ENCODE data around the gene AIPL1. TPM values are rescaled to one million over a fixed set of nuclear protein-coding genes. Genes with fewer than 3 reads are reported as not detected.
A peak's percentile ranks its signal among the peaks of the same experiment; 100 is the strongest.

AIPL1 gene
- total and polyA plus RNA-seq, 2 of the 13 experiments (the other 11 are each of a cell fraction or from before 2014, with no cell fraction given): not detected

DNA sequence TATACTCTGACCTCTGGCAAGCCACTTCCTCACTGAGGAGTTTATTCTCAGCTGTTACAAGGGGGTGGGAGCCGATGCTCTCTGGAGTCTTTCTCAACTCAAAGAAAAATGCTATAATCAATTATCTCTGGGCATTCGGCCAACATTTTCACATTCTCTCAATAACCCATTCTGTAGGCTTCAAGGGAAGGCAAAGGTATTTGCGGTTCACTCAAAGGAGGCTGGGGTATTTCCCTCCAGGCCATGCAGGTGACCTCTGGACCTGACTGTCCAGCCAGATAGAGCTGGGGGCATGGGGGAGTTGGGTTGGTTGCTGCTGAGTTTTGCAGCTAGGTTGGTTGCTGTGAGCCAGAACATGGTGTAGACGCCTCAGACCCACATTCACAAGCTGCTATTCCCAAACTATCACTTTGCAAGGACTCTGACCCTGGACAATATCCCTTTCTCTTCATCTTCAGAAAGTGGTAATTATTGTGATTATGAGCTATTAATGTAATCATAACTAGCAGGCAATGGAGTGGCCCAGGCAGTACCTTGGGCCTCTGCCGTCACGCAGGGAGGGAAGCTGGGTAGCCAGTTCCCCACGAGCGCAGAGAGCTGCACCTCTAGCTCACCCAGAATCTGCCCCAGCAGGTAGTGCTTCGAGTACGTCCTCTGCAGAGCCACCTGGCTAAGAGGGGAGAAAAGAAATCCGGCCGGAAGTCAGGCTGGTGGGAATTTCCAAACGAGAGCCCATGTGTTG lies 42.1 kb downstream of the AIPL1 start (continued):
- no peak for TF ChIP-seq FOXC1 (CRISPR knock-in tag; IDR thresholded peaks at IDR 0.05; ENCODE audit: borderline replicate concordance)
- TF ChIP-seq PRDM10 (CRISPR knock-in tag; IDR thresholded peaks at IDR 0.05; ENCODE audit: low read depth): no peak
- TF ChIP-seq, protein P1, sequence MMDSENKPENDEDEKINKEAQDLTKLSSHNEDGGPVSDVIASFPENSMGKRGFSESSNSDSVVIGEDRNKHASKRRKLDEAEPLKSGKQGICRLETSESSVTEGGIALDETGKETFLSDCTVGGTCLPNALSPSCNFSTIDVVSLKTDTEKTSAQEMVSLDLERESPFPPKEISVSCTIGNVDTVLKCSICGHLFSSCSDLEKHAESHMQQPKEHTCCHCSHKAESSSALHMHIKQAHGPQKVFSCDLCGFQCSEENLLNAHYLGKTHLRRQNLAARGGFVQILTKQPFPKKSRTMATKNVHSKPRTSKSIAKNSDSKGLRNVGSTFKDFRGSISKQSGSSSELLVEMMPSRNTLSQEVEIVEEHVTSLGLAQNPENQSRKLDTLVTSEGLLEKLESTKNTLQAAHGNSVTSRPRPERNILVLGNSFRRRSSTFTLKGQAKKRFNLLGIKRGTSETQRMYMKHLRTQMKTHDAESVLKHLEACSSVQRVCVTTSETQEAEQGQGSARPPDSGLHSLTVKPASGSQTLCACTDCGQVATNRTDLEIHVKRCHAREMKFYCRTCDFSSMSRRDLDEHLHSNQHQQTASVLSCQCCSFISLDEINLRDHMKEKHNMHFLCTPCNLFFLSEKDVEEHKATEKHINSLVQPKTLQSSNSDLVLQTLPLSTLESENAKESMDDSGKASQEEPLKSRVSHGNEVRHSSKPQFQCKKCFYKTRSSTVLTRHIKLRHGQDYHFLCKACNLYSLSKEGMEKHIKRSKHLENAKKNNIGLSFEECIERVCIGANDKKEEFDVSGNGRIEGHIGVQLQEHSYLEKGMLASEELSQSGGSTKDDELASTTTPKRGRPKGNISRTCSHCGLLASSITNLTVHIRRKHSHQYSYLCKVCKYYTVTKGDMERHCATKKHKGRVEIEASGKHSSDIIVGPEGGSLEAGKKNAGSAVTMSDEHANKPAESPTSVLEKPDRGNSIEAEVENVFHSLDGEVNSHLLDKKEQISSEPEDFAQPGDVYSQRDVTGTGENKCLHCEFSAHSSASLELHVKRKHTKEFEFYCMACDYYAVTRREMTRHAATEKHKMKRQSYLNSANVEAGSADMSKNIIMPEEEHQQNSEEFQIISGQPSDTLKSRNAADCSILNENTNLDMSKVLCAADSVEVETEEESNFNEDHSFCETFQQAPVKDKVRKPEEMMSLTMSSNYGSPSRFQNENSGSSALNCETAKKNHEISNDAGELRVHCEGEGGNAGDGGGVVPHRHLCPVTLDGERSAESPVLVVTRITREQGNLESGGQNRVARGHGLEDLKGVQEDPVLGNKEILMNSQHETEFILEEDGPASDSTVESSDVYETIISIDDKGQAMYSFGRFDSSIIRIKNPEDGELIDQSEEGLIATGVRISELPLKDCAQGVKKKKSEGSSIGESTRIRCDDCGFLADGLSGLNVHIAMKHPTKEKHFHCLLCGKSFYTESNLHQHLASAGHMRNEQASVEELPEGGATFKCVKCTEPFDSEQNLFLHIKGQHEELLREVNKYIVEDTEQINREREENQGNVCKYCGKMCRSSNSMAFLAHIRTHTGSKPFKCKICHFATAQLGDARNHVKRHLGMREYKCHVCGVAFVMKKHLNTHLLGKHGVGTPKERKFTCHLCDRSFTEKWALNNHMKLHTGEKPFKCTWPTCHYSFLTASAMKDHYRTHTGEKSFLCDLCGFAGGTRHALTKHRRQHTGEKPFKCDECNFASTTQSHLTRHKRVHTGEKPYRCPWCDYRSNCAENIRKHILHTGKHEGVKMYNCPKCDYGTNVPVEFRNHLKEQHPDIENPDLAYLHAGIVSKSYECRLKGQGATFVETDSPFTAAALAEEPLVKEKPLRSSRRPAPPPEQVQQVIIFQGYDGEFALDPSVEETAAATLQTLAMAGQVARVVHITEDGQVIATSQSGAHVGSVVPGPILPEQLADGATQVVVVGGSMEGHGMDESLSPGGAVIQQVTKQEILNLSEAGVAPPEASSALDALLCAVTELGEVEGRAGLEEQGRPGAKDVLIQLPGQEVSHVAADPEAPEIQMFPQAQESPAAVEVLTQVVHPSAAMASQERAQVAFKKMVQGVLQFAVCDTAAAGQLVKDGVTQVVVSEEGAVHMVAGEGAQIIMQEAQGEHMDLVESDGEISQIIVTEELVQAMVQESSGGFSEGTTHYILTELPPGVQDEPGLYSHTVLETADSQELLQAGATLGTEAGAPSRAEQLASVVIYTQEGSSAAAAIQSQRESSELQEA (CRISPR knock-in tag; IDR thresholded peaks at IDR 0.05; ENCODE audit: not compliant biosample characterization): no peak
- peak; percentile 64; the same call in 1 of the 2 replicates for TF ChIP-seq KDM5B (CRISPR knock-in tag; IDR thresholded peaks at IDR 0.05; ENCODE audit: borderline replicate concordance)
- no peak for TF ChIP-seq SIN3A (IDR thresholded peaks at IDR 0.05; ENCODE audit: borderline replicate concordance, low read depth, low read length)
- no peak for TF ChIP-seq SOX13 (IDR thresholded peaks at IDR 0.05)
- peak in 1 of 2 experiments; percentile 39; a peak in 2 of 4 replicates for TF ChIP-seq SOX13 (CRISPR knock-in tag; conservative IDR thresholded peaks at IDR 0.05 in 1 of 2, IDR thresholded peaks at IDR 0.05 in 1 of 2)
- TF ChIP-seq SRY (CRISPR knock-in tag; IDR thresholded peaks at IDR 0.05): no peak
- no peak for TF ChIP-seq NAIF1 (CRISPR knock-in tag; IDR thresholded peaks at IDR 0.05; ENCODE audit: borderline replicate concordance)
- TF ChIP-seq TBX3 (IDR thresholded peaks at IDR 0.05; ENCODE audit: borderline replicate concordance): peak; percentile 17; the same call in 1 of the 2 replicates
- peak; percentile 47; the same call in 1 of the 2 replicates for TF ChIP-seq ETV5 (CRISPR knock-in tag; IDR thresholded peaks at IDR 0.05; ENCODE audit: borderline replicate concordance)
- TF ChIP-seq SALL1 (CRISPR knock-in tag; IDR thresholded peaks at IDR 0.05): peak; percentile 81
- TF ChIP-seq TAF1 (CRISPR knock-in tag; IDR thresholded peaks at IDR 0.05): no peak
- TF ChIP-seq CEBPB (IDR thresholded peaks at IDR 0.05; ENCODE audit: borderline replicate concordance, low read depth, low read length): no peak
- no peak for TF ChIP-seq ZBTB38 (CRISPR knock-in tag; IDR thresholded peaks at IDR 0.05)
- 0 out of 2 replicates have a peak, but pooled peaks have one; percentile 21 for TF ChIP-seq EHMT2 (IDR thresholded peaks at IDR 0.05; ENCODE audit: borderline replicate concordance, low read depth, low read length)
- peak; percentile 15; the same call in 1 of the 2 replicates for TF ChIP-seq CHD4 (IDR thresholded peaks at IDR 0.05; ENCODE audit: borderline replicate concordance, low read length)
